HepG2 (cell line): ENCODE results near the gene MAVS. TPM values are rescaled to one million over a fixed set of nuclear protein-coding genes. Genes with fewer than 3 reads are reported as not detected.
A peak's percentile ranks its signal among the peaks of the same experiment; 100 is the strongest.

Source experiments
- GLI4 ChIP-seq: sonication (generic); formaldehyde crosslinking; IDR thresholded peaks from 2 replicates; pipeline ENCODE4 v1.5.1; 2020; ENCODE audit warnings: missing genetic modification reagents, mild to moderate bottlenecking, moderate library complexity, borderline replicate concordance
- NR2F1 ChIP-seq, 2 experiments: fragments of 450-650 bp in 1 of 2; formaldehyde crosslinking in 1 of 2; IDR thresholded peaks; 2 replicates each; pipeline versions ENCODE4 v1.5.0 to v1.6.1; 2016 to 2020; ENCODE audit warnings: mild to moderate bottlenecking in 1 of 2, missing compliant biosample characterization in 1 of 2, missing genetic modification reagents in 1 of 2, moderate library complexity in 1 of 2
- SOX6 ChIP-seq, 2 experiments: fragments of 450-650 bp in 1 of 2; sonication (generic) in 1 of 2; formaldehyde crosslinking in 1 of 2; IDR thresholded peaks; 2 replicates each; pipeline versions ENCODE4 v1.4.0 to v1.6.1; 2017 to 2020; ENCODE audit warnings: antibody characterized with exemption in 1 of 2, mild to moderate bottlenecking in 1 of 2, missing genetic modification reagents in 1 of 2
- ZBTB20 ChIP-seq: sonication (generic); formaldehyde crosslinking; IDR thresholded peaks from 2 replicates; pipeline ENCODE4 v1.8.1; 2023; ENCODE audit warnings: missing genetic modification reagents, low read depth, mild to moderate bottlenecking, borderline replicate concordance
- ZMAT3 ChIP-seq: sonication (generic); formaldehyde crosslinking; conservative IDR thresholded peaks from 2 replicates; pipeline ENCODE4 v1.7.0; 2021; ENCODE audit warnings: missing genetic modification reagents
- ZNF337 ChIP-seq: sonication (generic); formaldehyde crosslinking; IDR thresholded peaks from 2 replicates; pipeline ENCODE4 v1.5.1; 2020; ENCODE audit warnings: missing genetic modification reagents, low read depth, mild to moderate bottlenecking, borderline replicate concordance
- ZNF652 ChIP-seq: IDR thresholded peaks from 2 replicates; pipeline ENCODE4 v1.6.1; 2016; ENCODE audit warnings: low read depth, borderline replicate concordance
- ZNF724P ChIP-seq: sonication (generic); formaldehyde crosslinking; IDR thresholded peaks from 2 replicates; pipeline ENCODE4 v1.8.0; 2022; ENCODE audit warnings: missing genetic modification reagents, borderline replicate concordance
- polyA plus RNA-seq, 8 experiments: library from polyadenylated mRNA; depleted of rRNA in 3 of 8; stranded (reverse) in 7 of 8; unstranded in 1 of 8; fragments of >200 nt; fragmentation: Illumina TruSeq in 4 of 8; extraction: Trizol in 4 of 8; gene quantifications; 2 replicates each; pipeline versions ENCODE4 v1.2.1 to v1.2.3, GENCODE V29; 2011 to 2016; ENCODE audit warnings: low read depth in 4 of 8, missing spikeins in 1 of 8, mixed read lengths in 1 of 8; ENCODE audit not compliant: insufficient read depth in 1 of 8
- total RNA-seq, 5 experiments: library from RNA; depleted of rRNA; stranded (reverse); fragments of >200 nt; fragmentation: Illumina TruSeq; extraction: Trizol; gene quantifications; 2 replicates each; pipeline ENCODE4 v1.2.3, GENCODE V29; 2016; ENCODE audit warnings: low read depth in 1 of 5
- TF ChIP-seq, protein P1 (sequence below): sonication (generic); formaldehyde crosslinking; IDR thresholded peaks from 2 replicates; pipeline ENCODE4 v1.4.0; 2020; ENCODE audit warnings: missing genetic modification reagents
- TF ChIP-seq, protein P2 (sequence below): sonication (generic); formaldehyde crosslinking; IDR thresholded peaks from 2 replicates; pipeline ENCODE4 v1.4.0; 2020; ENCODE audit warnings: missing genetic modification reagents
- TF ChIP-seq, protein P3 (sequence below): sonication (generic); formaldehyde crosslinking; IDR thresholded peaks from 2 replicates; pipeline ENCODE4 v1.4.0; 2020; ENCODE audit warnings: missing genetic modification reagents, borderline replicate concordance
- TF ChIP-seq, protein P4 (sequence below): IDR thresholded peaks from 2 replicates; pipeline ENCODE4 v1.6.1; 2016; ENCODE audit warnings: missing biosample characterization, missing genetic modification reagents, low read depth
- TF ChIP-seq, protein P5 (sequence below): IDR thresholded peaks from 2 replicates; pipeline ENCODE4 v1.4.0; 2020; ENCODE audit warnings: mild to moderate bottlenecking, missing genetic modification reagents

Gene MAVS
- total and polyA plus RNA-seq, 2 of the 13 experiments (the other 11 are each of a cell fraction or from before 2014, with no cell fraction given) = 27.3 to 36.6 TPM

DNA sequence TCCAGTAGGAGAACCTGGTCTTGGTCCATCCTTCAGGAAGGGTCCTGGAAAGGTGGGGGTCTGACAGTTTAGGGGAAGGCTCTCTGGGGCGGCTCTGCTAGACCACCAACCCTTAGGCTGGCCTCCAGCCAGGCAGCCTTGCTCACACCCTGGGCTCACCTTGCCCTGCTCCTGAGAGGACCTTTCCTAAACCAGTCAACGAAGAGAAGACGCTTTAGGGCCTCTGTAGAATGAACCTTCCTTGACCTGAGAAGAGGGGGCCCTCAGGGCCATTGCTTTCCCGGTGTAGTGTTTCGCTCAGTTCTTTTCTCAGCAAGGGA lies 49.4 kb upstream of the MAVS start (continued):
- TF ChIP-seq, protein P1, sequence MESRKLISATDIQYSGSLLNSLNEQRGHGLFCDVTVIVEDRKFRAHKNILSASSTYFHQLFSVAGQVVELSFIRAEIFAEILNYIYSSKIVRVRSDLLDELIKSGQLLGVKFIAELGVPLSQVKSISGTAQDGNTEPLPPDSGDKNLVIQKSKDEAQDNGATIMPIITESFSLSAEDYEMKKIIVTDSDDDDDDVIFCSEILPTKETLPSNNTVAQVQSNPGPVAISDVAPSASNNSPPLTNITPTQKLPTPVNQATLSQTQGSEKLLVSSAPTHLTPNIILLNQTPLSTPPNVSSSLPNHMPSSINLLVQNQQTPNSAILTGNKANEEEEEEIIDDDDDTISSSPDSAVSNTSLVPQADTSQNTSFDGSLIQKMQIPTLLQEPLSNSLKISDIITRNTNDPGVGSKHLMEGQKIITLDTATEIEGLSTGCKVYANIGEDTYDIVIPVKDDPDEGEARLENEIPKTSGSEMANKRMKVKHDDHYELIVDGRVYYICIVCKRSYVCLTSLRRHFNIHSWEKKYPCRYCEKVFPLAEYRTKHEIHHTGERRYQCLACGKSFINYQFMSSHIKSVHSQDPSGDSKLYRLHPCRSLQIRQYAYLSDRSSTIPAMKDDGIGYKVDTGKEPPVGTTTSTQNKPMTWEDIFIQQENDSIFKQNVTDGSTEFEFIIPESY (CRISPR knock-in tag) = no peak
- TF ChIP-seq ZNF337 (CRISPR knock-in tag) (no peak), GLI4 (CRISPR knock-in tag) (no peak), NR2F1 (CRISPR knock-in tag; IDR thresholded peaks at IDR 0.05) (no peak), SOX6 (IDR thresholded peaks at IDR 0.05) (no peak), SOX6 (CRISPR knock-in tag; IDR thresholded peaks at IDR 0.05) (no peak), ZNF724P (no peak), ZMAT3 (CRISPR knock-in tag) (0 out of 2 replicates have a peak, but pooled peaks have one; percentile 61), ZBTB20 (CRISPR knock-in tag) (0 out of 2 replicates have a peak, but pooled peaks have one; percentile 10), ZNF652 (CRISPR knock-in tag) (no peak)
- TF ChIP-seq, protein P2, sequence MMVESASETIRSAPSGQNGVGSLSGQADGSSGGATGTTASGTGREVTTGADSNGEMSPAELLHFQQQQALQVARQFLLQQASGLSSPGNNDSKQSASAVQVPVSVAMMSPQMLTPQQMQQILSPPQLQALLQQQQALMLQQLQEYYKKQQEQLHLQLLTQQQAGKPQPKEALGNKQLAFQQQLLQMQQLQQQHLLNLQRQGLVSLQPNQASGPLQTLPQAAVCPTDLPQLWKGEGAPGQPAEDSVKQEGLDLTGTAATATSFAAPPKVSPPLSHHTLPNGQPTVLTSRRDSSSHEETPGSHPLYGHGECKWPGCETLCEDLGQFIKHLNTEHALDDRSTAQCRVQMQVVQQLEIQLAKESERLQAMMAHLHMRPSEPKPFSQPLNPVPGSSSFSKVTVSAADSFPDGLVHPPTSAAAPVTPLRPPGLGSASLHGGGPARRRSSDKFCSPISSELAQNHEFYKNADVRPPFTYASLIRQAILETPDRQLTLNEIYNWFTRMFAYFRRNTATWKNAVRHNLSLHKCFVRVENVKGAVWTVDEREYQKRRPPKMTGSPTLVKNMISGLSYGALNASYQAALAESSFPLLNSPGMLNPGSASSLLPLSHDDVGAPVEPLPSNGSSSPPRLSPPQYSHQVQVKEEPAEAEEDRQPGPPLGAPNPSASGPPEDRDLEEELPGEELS (CRISPR knock-in tag) = 0 out of 2 replicates have a peak, but pooled peaks have one; percentile 5
- TF ChIP-seq, protein P3, sequence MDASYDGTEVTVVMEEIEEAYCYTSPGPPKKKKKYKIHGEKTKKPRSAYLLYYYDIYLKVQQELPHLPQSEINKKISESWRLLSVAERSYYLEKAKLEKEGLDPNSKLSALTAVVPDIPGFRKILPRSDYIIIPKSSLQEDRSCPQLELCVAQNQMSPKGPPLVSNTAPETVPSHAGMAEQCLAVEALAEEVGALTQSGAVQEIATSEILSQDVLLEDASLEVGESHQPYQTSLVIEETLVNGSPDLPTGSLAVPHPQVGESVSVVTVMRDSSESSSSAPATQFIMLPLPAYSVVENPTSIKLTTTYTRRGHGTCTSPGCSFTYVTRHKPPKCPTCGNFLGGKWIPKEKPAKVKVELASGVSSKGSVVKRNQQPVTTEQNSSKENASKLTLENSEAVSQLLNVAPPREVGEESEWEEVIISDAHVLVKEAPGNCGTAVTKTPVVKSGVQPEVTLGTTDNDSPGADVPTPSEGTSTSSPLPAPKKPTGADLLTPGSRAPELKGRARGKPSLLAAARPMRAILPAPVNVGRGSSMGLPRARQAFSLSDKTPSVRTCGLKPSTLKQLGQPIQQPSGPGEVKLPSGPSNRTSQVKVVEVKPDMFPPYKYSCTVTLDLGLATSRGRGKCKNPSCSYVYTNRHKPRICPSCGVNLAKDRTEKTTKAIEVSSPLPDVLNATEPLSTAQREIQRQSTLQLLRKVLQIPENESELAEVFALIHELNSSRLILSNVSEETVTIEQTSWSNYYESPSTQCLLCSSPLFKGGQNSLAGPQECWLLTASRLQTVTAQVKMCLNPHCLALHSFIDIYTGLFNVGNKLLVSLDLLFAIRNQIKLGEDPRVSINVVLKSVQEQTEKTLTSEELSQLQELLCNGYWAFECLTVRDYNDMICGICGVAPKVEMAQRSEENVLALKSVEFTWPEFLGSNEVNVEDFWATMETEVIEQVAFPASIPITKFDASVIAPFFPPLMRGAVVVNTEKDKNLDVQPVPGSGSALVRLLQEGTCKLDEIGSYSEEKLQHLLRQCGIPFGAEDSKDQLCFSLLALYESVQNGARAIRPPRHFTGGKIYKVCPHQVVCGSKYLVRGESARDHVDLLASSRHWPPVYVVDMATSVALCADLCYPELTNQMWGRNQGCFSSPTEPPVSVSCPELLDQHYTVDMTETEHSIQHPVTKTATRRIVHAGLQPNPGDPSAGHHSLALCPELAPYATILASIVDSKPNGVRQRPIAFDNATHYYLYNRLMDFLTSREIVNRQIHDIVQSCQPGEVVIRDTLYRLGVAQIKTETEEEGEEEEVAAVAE (CRISPR knock-in tag) = no peak
- TF ChIP-seq, protein P4, sequence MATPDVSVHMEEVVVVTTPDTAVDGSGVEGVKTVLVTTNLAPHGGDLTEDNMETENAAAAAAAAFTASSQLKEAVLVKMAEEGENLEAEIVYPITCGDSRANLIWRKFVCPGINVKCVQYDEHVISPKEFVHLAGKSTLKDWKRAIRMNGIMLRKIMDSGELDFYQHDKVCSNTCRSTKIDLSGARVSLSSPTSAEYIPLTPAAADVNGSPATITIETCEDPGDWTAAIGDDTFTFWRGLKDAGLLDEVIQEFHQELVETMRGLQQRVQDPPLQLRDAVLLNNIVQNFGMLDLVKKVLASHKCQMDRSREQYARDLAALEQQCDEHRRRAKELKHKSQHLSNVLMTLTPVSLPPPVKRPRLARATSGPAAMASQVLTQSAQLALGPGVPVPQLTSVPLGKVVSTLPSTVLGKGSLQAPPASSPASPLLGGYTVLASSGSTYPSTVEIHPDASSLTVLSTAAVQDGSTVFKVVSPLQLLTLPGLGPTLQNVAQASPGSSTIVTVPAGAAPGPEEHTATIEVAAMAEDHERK (CRISPR knock-in tag) = no peak
- TF ChIP-seq, protein P5, sequence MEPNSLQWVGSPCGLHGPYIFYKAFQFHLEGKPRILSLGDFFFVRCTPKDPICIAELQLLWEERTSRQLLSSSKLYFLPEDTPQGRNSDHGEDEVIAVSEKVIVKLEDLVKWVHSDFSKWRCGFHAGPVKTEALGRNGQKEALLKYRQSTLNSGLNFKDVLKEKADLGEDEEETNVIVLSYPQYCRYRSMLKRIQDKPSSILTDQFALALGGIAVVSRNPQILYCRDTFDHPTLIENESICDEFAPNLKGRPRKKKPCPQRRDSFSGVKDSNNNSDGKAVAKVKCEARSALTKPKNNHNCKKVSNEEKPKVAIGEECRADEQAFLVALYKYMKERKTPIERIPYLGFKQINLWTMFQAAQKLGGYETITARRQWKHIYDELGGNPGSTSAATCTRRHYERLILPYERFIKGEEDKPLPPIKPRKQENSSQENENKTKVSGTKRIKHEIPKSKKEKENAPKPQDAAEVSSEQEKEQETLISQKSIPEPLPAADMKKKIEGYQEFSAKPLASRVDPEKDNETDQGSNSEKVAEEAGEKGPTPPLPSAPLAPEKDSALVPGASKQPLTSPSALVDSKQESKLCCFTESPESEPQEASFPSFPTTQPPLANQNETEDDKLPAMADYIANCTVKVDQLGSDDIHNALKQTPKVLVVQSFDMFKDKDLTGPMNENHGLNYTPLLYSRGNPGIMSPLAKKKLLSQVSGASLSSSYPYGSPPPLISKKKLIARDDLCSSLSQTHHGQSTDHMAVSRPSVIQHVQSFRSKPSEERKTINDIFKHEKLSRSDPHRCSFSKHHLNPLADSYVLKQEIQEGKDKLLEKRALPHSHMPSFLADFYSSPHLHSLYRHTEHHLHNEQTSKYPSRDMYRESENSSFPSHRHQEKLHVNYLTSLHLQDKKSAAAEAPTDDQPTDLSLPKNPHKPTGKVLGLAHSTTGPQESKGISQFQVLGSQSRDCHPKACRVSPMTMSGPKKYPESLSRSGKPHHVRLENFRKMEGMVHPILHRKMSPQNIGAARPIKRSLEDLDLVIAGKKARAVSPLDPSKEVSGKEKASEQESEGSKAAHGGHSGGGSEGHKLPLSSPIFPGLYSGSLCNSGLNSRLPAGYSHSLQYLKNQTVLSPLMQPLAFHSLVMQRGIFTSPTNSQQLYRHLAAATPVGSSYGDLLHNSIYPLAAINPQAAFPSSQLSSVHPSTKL = no peak
